PC-9 (cell line): ENCODE measurements around the gene HOXC13. TPM values are rescaled to one million over a fixed set of nuclear protein-coding genes. Genes with fewer than 3 reads are reported as not detected.

Experiments
- BruUV-seq: library from RNA; stranded (reverse); fragments of 400-500 nt; replicated peaks from 2 replicates; lab custom pipeline; 2021; lab: Mats Ljungman, UMichigan
- CTCF ChIA-PET: fragments of 300-600 bp; sonication (Branson Sonifier 250); formaldehyde crosslinking; loops from one replicate; lab custom pipeline; 2022; ENCODE audit warnings: antibody characterized with exemption; lab: Charles Lee
- POLR2A ChIA-PET: fragments of 300-600 bp; sonication (Branson Sonifier 250); formaldehyde crosslinking; loops from one replicate; lab custom pipeline; 2022; ENCODE audit warnings: antibody characterized with exemption; ENCODE audit not compliant: unreplicated experiment; lab: Charles Lee
- DNase-seq, 2 experiments: peaks; one replicate each; pipeline versions ENCODE4 v3.0.0 to v3.0.0-alpha.2; 2015 to 2022; ENCODE audit warnings: mixed read lengths in 1 of 2
- H2AFZ ChIP-seq: fragments of 200-600 bp; sonication (generic); 2 replicates; pipeline ENCODE4 v1.8.1; 2017; ENCODE audit warnings: antibody characterized with exemption
- H3F3A ChIP-seq: fragments of 200-600 bp; sonication (generic); 2 replicates; pipeline ENCODE4 v1.8.1; 2017; ENCODE audit warnings: antibody characterized with exemption, mild to moderate bottlenecking, low read depth; ENCODE audit not compliant: insufficient read depth
- H3K27ac ChIP-seq: fragments of 200-600 bp; sonication (generic); 2 replicates; pipeline ENCODE4 v1.6.1; 2016; ENCODE audit warnings: mixed run types
- H3K27me3 ChIP-seq: fragments of 200-600 bp; sonication (generic); 2 replicates; pipeline ENCODE4 v1.6.1; 2016; ENCODE audit warnings: low read depth, mixed run types; ENCODE audit not compliant: insufficient read depth
- H3K36me3 ChIP-seq: fragments of 200-600 bp; sonication (generic); 2 replicates; pipeline ENCODE4 v1.6.1; 2016; ENCODE audit warnings: low read depth, mixed run types
- H3K4me1 ChIP-seq: fragments of 200-600 bp; sonication (generic); replicated peaks from 2 replicates; pipeline ENCODE4 v1.6.1; 2016; ENCODE audit warnings: mixed run types; ENCODE audit not compliant: insufficient read depth
- H3K4me2 ChIP-seq: fragments of 200-600 bp; sonication (generic); 2 replicates; pipeline ENCODE4 v1.6.1; 2017; ENCODE audit warnings: mixed run types
- H3K4me3 ChIP-seq: fragments of 200-600 bp; sonication (generic); 2 replicates; pipeline ENCODE4 v1.6.1; 2016; ENCODE audit warnings: mixed run types
- H3K79me2 ChIP-seq: fragments of 200-600 bp; sonication (generic); 2 replicates; pipeline ENCODE4 v1.6.1; 2017; ENCODE audit warnings: low read depth, mixed run types
- H3K9me2 ChIP-seq: fragments of 200-600 bp; sonication (generic); 2 replicates; pipeline ENCODE4 v1.8.1; 2017; ENCODE audit warnings: mild to moderate bottlenecking; ENCODE audit not compliant: insufficient read depth
- H3K9me3 ChIP-seq: fragments of 200-600 bp; sonication (generic); 2 replicates; pipeline ENCODE4 v1.8.1; 2016; ENCODE audit warnings: low read depth; ENCODE audit not compliant: insufficient read depth
- H4K20me1 ChIP-seq: fragments of 200-600 bp; sonication (generic); 2 replicates; pipeline ENCODE4 v1.8.1; 2017; ENCODE audit not compliant: insufficient read depth
- CTCF ChIP-seq: fragments of 200-600 bp; sonication (generic); conservative IDR thresholded peaks from 2 replicates; pipeline ENCODE4 v1.6.1; 2017; ENCODE audit warnings: mixed run types, antibody characterized with exemption, mild to moderate bottlenecking, moderate library complexity
- EZH2 ChIP-seq: fragments of 200-600 bp; sonication (generic); IDR thresholded peaks from 2 replicates; pipeline ENCODE4 v1.8.0; 2017; ENCODE audit warnings: antibody characterized with exemption, low read depth
- intact Hi-C: fragments of 100-400 bp; cut with micrococcal nuclease; formaldehyde crosslinking; loops from one replicate; pipeline ENCODE4 v1.10.0; 2022; ENCODE audit not compliant: unreplicated experiment
- total RNA-seq: library from RNA; stranded (reverse); gene quantifications from 2 replicates; pipeline ENCODE4 v1.2.3, GENCODE V29; 2021

Gene HOXC13
- total RNA-seq, 1 experiment from 2014 or later: 1.8 TPM

GRCh38 chr12:53944209-53944608 lies 5.6 kb downstream of the HOXC13 start:
- Histone ChIP-seq H4K20me1 (no peaks in the 10 kb centered on the region; the same call in 1 of the 2 replicates), H3K9me3 (no peaks in the 10 kb centered on the region), H3K4me1 (peaks cover 28% of the 10 kb centered on the region), H3K27me3 (no peaks in the 10 kb centered on the region), H3K36me3 (peaks cover 5% of the 10 kb centered on the region; the same call in 1 of the 2 replicates), H3K4me3 (no peak overlapping the region), H3K4me2 (peak overlapping the region; percentile 81), H3K27ac (no peak overlapping the region), H3K9me2 (no peaks in the 10 kb centered on the region), H2AFZ (no peak overlapping the region), H3K79me2 (peaks cover 59% of the 10 kb centered on the region), H3F3A (peaks cover 9% of the 10 kb centered on the region; the same call in 1 of the 2 replicates)
- TF ChIP-seq CTCF (no peak), EZH2 (no peak)
- POLR2A ChIA-PET: interaction anchor here (0.7 kb wide), 1 partner anchor 119 kb away, joined by 4 read pairs; no protein-coding TSS in a partner anchor
- intact Hi-C loops: no loop called here
- no peak for DNase-seq
- CTCF ChIA-PET: no interaction called here
- no TSS peak for BruUV-seq

- DNase-seq: no peak
- H3K36me3 ChIP-seq: peaks cover 5% of the 10 kb centered on the region; the same call in 1 of the 2 replicates
- H3K27me3 ChIP-seq: no peaks in the 10 kb centered on the region
- no peaks in the 10 kb centered on the region for H3K9me2 ChIP-seq
- H2AFZ ChIP-seq: no peak overlapping the region
- no peaks in the 10 kb centered on the region; the same call in 1 of the 2 replicates for H4K20me1 ChIP-seq
- CTCF ChIA-PET: no interaction called here
- intact Hi-C loops: no loop called here
- no peaks in the 10 kb centered on the region for H3K9me3 ChIP-seq
- H3K27ac ChIP-seq: no peak overlapping the region
- no TSS peak for BruUV-seq
- no peak overlapping the region for H3K4me2 ChIP-seq
- no peak for TF ChIP-seq EZH2
- no peak for TF ChIP-seq CTCF
- POLR2A ChIA-PET: interaction anchor here (0.6 kb wide), 2 partner anchors 75 to 83 kb away, joined by 6 to 7 read pairs; no protein-coding TSS in a partner anchor
- peaks cover 49% of the 10 kb centered on the region for H3K79me2 ChIP-seq
- no peak overlapping the region for H3K4me3 ChIP-seq
- H3F3A ChIP-seq: peaks cover 9% of the 10 kb centered on the region; the same call in 1 of the 2 replicates
- peaks cover 28% of the 10 kb centered on the region for H3K4me1 ChIP-seq
Measured at GRCh38 chr12:53944907-53945847, 6.5 kb downstream of the HOXC13 start.

- Histone ChIP-seq H3K79me2 (peaks cover 24% of the 10 kb centered on the region), H3K9me2 (no peaks in the 10 kb centered on the region), H3K27me3 (no peaks in the 10 kb centered on the region), H3K4me3 (no peak overlapping the region), H3F3A (peaks cover 15% of the 10 kb centered on the region; the same call in 1 of the 2 replicates), H3K4me2 (no peak overlapping the region), H4K20me1 (no peaks in the 10 kb centered on the region), H3K36me3 (peaks cover 5% of the 10 kb centered on the region; the same call in 1 of the 2 replicates), H3K9me3 (no peaks in the 10 kb centered on the region), H2AFZ (no peak overlapping the region), H3K4me1 (peaks cover 25% of the 10 kb centered on the region), H3K27ac (no peak overlapping the region)
- intact Hi-C loops: no loop called here
- no TSS peak for BruUV-seq
- ChIA-PET CTCF (interaction anchor here (0.6 to 1.0 kb wide), 3 partner anchors 12 to 145 kb away, joined by 12 to 16 read pairs (median 12); no protein-coding TSS in a partner anchor), POLR2A (no interaction called here)
- DNase-seq: no peak
- TF ChIP-seq EZH2: no peak
Measured at GRCh38 chr12:53947743-53948142, 9.1 kb downstream of the HOXC13 start.
